ENCODE measurements around the gene CD86.

- no peak for TF ChIP-seq CTCF (IDR thresholded peaks at IDR 0.05; ENCODE audit: insufficient read depth, low read length, poor library complexity, severe bottlenecking)
- TF ChIP-seq EZH2phosphoT487 (conservative IDR thresholded peaks at IDR 0.05; ENCODE audit: low read length): no peak
Measured at GRCh38 chr3:122077293-122078234, 22.4 kb downstream of the CD86 start.
